ENCODE data around the gene IL22RA1.

Gene IL22RA1

DNA sequence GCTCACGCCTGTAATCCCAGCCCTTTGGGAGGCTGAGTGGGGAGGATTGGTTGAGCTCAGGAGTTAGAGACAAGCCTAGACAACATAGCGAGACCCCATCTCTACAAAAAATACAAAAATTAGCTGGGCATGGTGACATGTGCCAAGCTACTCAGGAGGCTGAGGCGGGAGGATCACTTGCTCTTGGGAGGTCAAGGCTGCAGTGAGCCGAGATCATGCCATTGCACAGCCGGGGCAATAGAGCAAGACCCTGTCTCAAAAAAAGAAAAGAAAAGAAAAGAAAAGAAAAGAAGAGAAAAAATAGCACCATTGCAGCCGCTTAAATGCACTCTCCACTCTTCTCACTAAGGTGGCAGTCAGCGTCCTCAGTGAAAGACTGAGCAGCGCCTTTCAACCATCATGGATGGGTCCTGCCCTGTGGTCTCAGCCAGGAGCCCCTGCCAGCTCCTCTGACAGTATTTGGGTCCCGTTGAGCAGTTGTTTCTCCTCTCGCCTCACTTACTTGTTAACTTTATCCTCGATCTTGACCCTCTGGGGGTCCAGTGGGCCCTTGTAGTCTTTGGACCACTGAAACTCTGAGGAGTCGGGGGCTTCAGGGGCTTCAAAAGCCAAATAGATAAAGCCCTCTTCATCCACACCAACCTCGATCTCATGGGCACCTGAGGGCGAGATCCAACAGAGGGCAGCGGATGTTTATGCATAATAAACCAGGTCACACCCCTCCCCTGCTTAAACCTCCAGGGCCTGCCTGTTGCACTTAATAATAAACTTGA, 67.9 kb downstream of the IL22RA1 start:
- DNase-seq (ENCODE audit: low read depth): no peak

- DNase-seq (ENCODE audit: low read depth): no peak
These were observed 68.7 kb downstream of the IL22RA1 start for GRCh38 chr1:24074196-24074595.

- no peak for DNase-seq (ENCODE audit: low read depth)
These were observed 71.0 kb downstream of the IL22RA1 start for GRCh38 chr1:24071941-24072340.

DNA sequence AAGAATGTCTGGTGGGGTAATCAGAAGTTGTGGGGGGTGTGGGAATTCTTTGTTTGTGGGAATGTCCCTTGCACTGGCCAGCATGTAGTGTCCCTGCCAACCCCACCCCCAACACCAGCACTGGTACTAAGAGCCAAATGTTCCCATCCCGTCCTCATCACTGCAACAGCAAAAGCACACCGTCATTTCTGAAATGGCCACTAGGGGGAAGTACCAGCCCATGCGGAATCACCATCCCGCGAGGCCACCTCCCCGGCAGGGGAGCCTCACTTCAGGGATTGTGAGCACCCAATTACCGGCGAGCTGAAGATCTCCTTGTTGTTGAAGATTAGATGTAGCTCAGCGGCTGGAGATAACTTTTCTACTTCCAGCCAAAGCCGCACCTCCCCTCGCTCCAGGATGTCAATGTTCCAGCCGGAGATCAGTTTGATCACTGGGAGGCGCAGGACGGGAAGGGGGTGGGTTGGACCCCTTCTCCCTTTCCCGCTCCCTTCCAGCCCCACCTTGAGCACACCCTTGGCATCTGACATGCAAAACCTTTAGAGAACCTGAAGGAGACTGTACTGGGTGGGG, 72.0 kb downstream of the IL22RA1 start:
- peak; percentile 22 for DNase-seq (ENCODE audit: low read depth)

GRCh38 chr1:24069817-24070216, 73.1 kb downstream of the IL22RA1 start:
- no peak for DNase-seq (ENCODE audit: low read depth)
